Testis (tissue), 2 donors: ENCODE results near the gene MYO9B.

Experiments
- CTCF ChIP-seq, 3 experiments: fragments of 450-650 bp in 2 of 3; fragments of 200-600 bp in 1 of 3; sonication (generic) in 1 of 3; IDR thresholded peaks; one replicate each; pipeline ENCODE4 v1.5.1; 2016 to 2019; ENCODE audit warnings: antibody characterized with exemption in 3 of 3, mild to moderate bottlenecking in 2 of 3, moderate library complexity in 1 of 3
- POLR2A ChIP-seq: fragments of 450-650 bp; IDR thresholded peaks from one replicate; pipeline ENCODE4 v1.6.1; 2017; ENCODE audit warnings: antibody characterized with exemption, mild to moderate bottlenecking, moderate library complexity

GRCh38 chr19:17163652-17164051 is 88.1 kb downstream of the MYO9B start:
- TF ChIP-seq CTCF (IDR thresholded peaks at IDR 0.05) (no peak), POLR2A (no peak)
